ENCODE results near the gene NAB2. TPM values are rescaled to one million over a fixed set of nuclear protein-coding genes. Genes with fewer than 3 reads are reported as not detected.

NAB2 gene
- total RNA-seq, 1 experiment from 2014 or later, result 30.6 TPM

- DNase-seq (ENCODE audit: unreplicated experiment), result no peak
- no peaks in the 10 kb centered on the region for H3K27me3 Mint-ChIP-seq (ENCODE audit: insufficient read depth, unreplicated experiment)
- H3K9me3 Mint-ChIP-seq (ENCODE audit: unreplicated experiment), result no peaks in the 10 kb centered on the region
- H3K4me1 Mint-ChIP-seq (ENCODE audit: insufficient read depth, unreplicated experiment), result peaks cover 40% of the 10 kb centered on the region
- no peak for TF ChIP-seq CTCF (IDR thresholded peaks at IDR 0.05; ENCODE audit: unreplicated experiment)
- peaks cover 17% of the 10 kb centered on the region for H3K36me3 Mint-ChIP-seq (ENCODE audit: insufficient read depth, unreplicated experiment)
- intact Hi-C loops (cut with micrococcal nuclease), result no loop called here
- peak overlapping the region; percentile 50 for H3K27ac Mint-ChIP-seq (ENCODE audit: low read depth, unreplicated experiment)
- POLR2A ChIA-PET, result interaction anchor here (1.1 to 1.3 kb wide), 2 partner anchors 7 to 40 kb away, joined by 4 read pairs; partner anchors contain the start of gene LRP1
- H3K4me3 Mint-ChIP-seq (ENCODE audit: unreplicated experiment), result no peak overlapping the region
- CTCF ChIA-PET, result interaction anchor here (0.6 kb wide), 1 partner anchor 39 kb away, joined by 3 read pairs; no protein-coding TSS in a partner anchor
- no TSS peak for BruUV-seq (replicated peaks)
Measured at GRCh38 chr12:57135527-57136326, 46.8 kb downstream of the NAB2 start.

GRCh38 chr12:57138526-57139272, 49.8 kb downstream of the NAB2 start:
- intact Hi-C loops (cut with micrococcal nuclease), result no loop called here
- peaks cover 14% of the 10 kb centered on the region for H3K4me1 Mint-ChIP-seq (ENCODE audit: insufficient read depth, unreplicated experiment)
- no peaks in the 10 kb centered on the region for H3K9me3 Mint-ChIP-seq (ENCODE audit: unreplicated experiment)
- H3K4me3 Mint-ChIP-seq (ENCODE audit: unreplicated experiment), result no peak overlapping the region
- no peak for TF ChIP-seq CTCF (IDR thresholded peaks at IDR 0.05; ENCODE audit: unreplicated experiment)
- DNase-seq (ENCODE audit: unreplicated experiment), result peak; percentile 51
- CTCF ChIA-PET, result no interaction called here
- no TSS peak for BruUV-seq (replicated peaks)
- POLR2A ChIA-PET, result no interaction called here
- peaks cover 17% of the 10 kb centered on the region for H3K36me3 Mint-ChIP-seq (ENCODE audit: insufficient read depth, unreplicated experiment)
- no peak overlapping the region for H3K27ac Mint-ChIP-seq (ENCODE audit: low read depth, unreplicated experiment)
- no peaks in the 10 kb centered on the region for H3K27me3 Mint-ChIP-seq (ENCODE audit: insufficient read depth, unreplicated experiment)

DNA sequence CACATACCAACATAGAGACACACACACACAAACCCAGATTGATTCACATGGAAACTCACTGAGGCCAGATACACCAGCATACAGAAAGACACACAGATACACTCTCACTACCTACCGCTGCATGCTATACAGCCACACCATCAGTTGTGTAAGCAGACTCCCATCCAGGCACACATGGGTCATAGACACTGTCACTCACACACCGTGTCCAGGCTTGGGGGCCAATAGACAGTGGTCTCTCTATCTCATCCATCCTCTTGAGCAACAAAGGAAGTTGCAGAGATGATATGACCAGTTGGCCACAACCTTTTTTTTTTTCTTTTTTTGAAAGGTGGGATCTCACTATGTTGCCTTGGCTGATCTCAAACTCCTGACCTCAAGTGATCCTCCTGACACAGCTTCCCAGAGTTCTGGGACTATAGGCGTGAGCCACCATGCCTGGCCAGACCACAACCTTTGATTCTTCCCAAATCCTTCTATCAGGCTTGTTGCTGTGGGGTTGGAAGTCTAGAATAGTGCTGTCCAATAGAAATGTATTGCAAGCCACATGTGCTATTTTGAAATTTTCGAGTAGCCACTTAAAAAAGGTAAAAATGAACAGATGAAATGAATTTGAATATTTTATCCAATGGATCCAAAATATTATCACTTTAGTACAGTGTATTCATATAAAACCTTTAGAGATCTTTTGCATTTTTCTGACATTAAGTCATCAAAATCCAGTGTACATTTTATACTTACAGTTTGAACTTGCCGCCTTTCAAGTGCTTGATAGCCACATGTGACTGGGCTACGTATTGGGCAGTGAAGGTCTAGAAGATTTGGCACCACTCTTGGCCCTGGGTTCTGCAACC, 51.1 kb downstream of the NAB2 start:
- DNase-seq (ENCODE audit: unreplicated experiment), result no peak
- Mint-ChIP-seq H3K27ac (ENCODE audit: low read depth, unreplicated experiment) (no peak overlapping the region), H3K4me1 (ENCODE audit: insufficient read depth, unreplicated experiment) (peaks cover 6% of the 10 kb centered on the region), H3K27me3 (ENCODE audit: insufficient read depth, unreplicated experiment) (no peaks in the 10 kb centered on the region), H3K4me3 (ENCODE audit: unreplicated experiment) (no peak overlapping the region), H3K9me3 (ENCODE audit: unreplicated experiment) (no peaks in the 10 kb centered on the region), H3K36me3 (ENCODE audit: insufficient read depth, unreplicated experiment) (peaks cover 24% of the 10 kb centered on the region)
- POLR2A ChIA-PET, result no interaction called here
- no peak for TF ChIP-seq CTCF (IDR thresholded peaks at IDR 0.05; ENCODE audit: unreplicated experiment)
- CTCF ChIA-PET, result interaction anchor here (0.8 to 1.4 kb wide), 3 partner anchors 35 to 131 kb away, joined by 3 to 4 read pairs (median 3); no protein-coding TSS in a partner anchor
- no TSS peak for BruUV-seq (replicated peaks)
- intact Hi-C loops (cut with micrococcal nuclease), result no loop called here
